Astrocyte of the spinal cord (primary cell): ENCODE measurements around the gene SUGP1.

Experiments
- DNase-seq: peaks from one replicate; pipeline ENCODE4 v3.0.0; 2011; ENCODE audit warnings: low read depth, low spot score
- H3K4me3 ChIP-seq: 2 replicates; pipeline ENCODE4 v1.5.1; 2011; ENCODE audit warnings: low read depth, mild to moderate bottlenecking, low read length, moderate library complexity
- in situ Hi-C: cut with HindIII; loops from 2 replicates; pipeline ENCODE4 v1.10.0; 2017; ENCODE audit warnings: low sequenced_read_pairs
- TF ChIP-seq, protein P1 (sequence below): IDR thresholded peaks from 2 replicates; pipeline ENCODE4 v1.5.1; 2012; ENCODE audit warnings: low read depth, mild to moderate bottlenecking, low read length, inconsistent platforms

The SUGP1 gene

GRCh38 chr19:19320361-19321140, at the start of gene SUGP1, which contains the start of gene MAU2:
TSS of gene SUGP1 (minus strand) at chr19:19320509. CDS start at chr19:19320496, 13 bp downstream.
TSS of gene MAU2 (plus strand) at chr19:19320829. CDS start at chr19:19320860, 31 bp downstream.
- peak within 1 kb of the TSS; percentile 99 for H3K4me3 ChIP-seq
- peak; percentile 93 for DNase-seq
- TF ChIP-seq, protein P1, sequence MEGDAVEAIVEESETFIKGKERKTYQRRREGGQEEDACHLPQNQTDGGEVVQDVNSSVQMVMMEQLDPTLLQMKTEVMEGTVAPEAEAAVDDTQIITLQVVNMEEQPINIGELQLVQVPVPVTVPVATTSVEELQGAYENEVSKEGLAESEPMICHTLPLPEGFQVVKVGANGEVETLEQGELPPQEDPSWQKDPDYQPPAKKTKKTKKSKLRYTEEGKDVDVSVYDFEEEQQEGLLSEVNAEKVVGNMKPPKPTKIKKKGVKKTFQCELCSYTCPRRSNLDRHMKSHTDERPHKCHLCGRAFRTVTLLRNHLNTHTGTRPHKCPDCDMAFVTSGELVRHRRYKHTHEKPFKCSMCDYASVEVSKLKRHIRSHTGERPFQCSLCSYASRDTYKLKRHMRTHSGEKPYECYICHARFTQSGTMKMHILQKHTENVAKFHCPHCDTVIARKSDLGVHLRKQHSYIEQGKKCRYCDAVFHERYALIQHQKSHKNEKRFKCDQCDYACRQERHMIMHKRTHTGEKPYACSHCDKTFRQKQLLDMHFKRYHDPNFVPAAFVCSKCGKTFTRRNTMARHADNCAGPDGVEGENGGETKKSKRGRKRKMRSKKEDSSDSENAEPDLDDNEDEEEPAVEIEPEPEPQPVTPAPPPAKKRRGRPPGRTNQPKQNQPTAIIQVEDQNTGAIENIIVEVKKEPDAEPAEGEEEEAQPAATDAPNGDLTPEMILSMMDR: no peak
- in situ Hi-C loops: no loop called here

DNA sequence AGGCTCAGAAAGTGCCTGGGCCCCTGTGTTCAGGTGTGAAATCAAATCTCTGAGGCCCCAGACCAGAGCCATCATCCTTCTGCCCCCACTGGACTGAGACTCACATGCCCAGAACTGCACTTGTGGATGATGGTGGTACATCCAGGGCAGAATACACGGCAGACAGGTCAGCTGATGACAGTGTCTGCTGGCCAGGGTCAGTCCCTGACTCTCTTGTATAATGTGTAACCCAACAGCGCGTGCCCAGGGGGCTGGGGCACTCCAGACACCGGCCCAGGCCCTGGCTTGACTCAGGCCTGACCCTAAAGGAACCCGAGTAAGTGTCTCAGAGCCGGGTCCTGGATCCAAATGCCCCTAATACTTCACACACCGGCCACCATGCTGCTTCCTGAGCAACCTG, 47.8 kb upstream of the SUGP1 start:
- TF ChIP-seq, protein P1: no peak
- in situ Hi-C loops: no loop called here
- H3K4me3 ChIP-seq: no peak overlapping the region
- DNase-seq: no peak

GRCh38 chr19:19366434-19367396, 46.4 kb upstream of the SUGP1 start:
- TF ChIP-seq, protein P1: peak; percentile 97
- no peak overlapping the region for H3K4me3 ChIP-seq
- in situ Hi-C loops: no loop called here
- DNase-seq: peak; percentile 60

DNA sequence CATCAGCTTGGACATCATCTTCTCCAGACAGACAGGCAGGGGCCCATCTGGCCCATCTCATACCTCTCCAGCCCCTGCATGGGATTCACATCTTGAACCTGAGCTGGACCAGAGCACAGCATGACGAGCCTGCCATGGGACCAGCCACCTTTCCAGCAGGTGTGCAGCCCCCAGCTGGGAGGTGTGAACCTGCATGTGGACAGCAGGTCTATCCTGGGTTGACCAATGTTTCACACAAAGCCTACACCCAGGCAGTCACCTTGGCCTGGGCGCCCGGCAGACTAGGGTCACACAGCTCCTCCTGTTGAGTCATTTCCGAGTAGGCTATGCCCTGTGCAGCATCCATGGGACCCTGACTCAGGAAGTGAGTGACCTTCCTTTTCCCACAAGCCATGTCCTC, 41.8 kb upstream of the SUGP1 start:
- TF ChIP-seq, protein P1: no peak
- DNase-seq: no peak
- no peak overlapping the region for H3K4me3 ChIP-seq
- in situ Hi-C loops: no loop called here

DNA sequence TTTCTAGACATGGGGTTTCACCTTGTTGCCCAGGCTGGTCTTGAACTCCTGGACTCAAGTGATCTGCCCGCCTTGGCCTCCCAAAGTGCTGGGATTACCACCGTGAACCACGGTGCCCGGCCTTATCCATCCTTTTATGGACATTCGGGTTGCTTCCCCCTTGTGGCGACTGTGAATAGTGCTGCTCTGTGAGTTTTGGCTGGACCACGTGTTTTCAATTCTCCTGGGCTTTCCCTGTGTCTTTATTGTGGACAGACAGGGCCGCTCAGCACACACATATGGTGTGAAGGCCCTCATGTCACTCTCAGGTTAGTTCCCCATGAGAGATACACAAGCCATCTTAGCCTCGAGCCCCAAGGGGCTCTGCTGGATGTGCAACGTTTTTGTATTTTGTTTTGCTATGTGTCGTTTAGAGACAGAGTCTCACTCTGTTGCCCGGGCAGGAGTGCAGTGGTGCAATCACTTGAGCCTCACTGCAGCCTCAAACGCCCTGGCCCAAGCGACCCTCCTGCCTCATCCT, 40.8 kb upstream of the SUGP1 start:
- DNase-seq: peak; percentile 81
- in situ Hi-C loops: no loop called here
- TF ChIP-seq, protein P1: peak; percentile 89
- no peak overlapping the region for H3K4me3 ChIP-seq

- no peak for DNase-seq
- in situ Hi-C loops: no loop called here
- H3K4me3 ChIP-seq: no peak overlapping the region
- TF ChIP-seq, protein P1: no peak
Measured at GRCh38 chr19:19356901-19357566, 36.7 kb upstream of the SUGP1 start.
